HEK293T (cell line): ENCODE data around the gene NMT1.

ENCODE experiments used
- CTCF ChIA-PET: fragments of 350-600 bp; formaldehyde crosslinking; extraction: SDS; loops from one replicate; lab custom pipeline; 2021; ENCODE audit warnings: antibody characterized with exemption, inconsistent platforms; lab: Yijun Ruan, JAX
- POLR2A ChIA-PET: fragments of 350-600 bp; formaldehyde crosslinking; extraction: SDS; loops from one replicate; lab custom pipeline; 2020; ENCODE audit warnings: antibody characterized with exemption, inconsistent platforms; lab: Yijun Ruan, JAX
- DNase-seq: peaks from one replicate; pipeline ENCODE4 v3.0.0; 2012; ENCODE audit warnings: mixed read lengths; ENCODE audit errors: extremely low spot score
- ARNT ChIP-seq: fragments of 450-650 bp; IDR thresholded peaks from 2 replicates; pipeline ENCODE4 v1.6.1; 2017; ENCODE audit warnings: mild to moderate bottlenecking
- BHLHE40 ChIP-seq: fragments of 450-650 bp; IDR thresholded peaks from 2 replicates; pipeline ENCODE4 v1.6.1; 2016; ENCODE audit warnings: mild to moderate bottlenecking, moderate library complexity, borderline replicate concordance
- CTBP1 ChIP-seq: fragments of 450-650 bp; IDR thresholded peaks from 2 replicates; pipeline ENCODE4 v1.6.1; 2016; ENCODE audit warnings: borderline replicate concordance
- ELF4 ChIP-seq: fragments of 450-650 bp; IDR thresholded peaks from 2 replicates; pipeline ENCODE4 v1.6.1; 2017; ENCODE audit warnings: antibody characterized with exemption
- FOXA1 ChIP-seq: fragments of 450-650 bp; IDR thresholded peaks from 2 replicates; pipeline ENCODE4 v1.6.1; 2016; ENCODE audit warnings: mild to moderate bottlenecking
- FOXK2 ChIP-seq: fragments of 450-650 bp; IDR thresholded peaks from 2 replicates; pipeline ENCODE4 v1.6.1; 2016; ENCODE audit warnings: mild to moderate bottlenecking
- FOXM1 ChIP-seq: fragments of 450-650 bp; IDR thresholded peaks from 2 replicates; pipeline ENCODE4 v1.6.1; 2017; ENCODE audit warnings: mild to moderate bottlenecking, borderline replicate concordance
- HDGF ChIP-seq: fragments of 450-650 bp; IDR thresholded peaks from 2 replicates; pipeline ENCODE4 v1.6.1; 2017; ENCODE audit warnings: antibody characterized with exemption, borderline replicate concordance
- L3MBTL2 ChIP-seq: fragments of 450-650 bp; conservative IDR thresholded peaks from 2 replicates; pipeline ENCODE4 v1.6.1; 2016; ENCODE audit warnings: mild to moderate bottlenecking
- LEF1 ChIP-seq: fragments of 450-650 bp; IDR thresholded peaks from 2 replicates; pipeline ENCODE4 v1.6.1; 2017; ENCODE audit warnings: mild to moderate bottlenecking, borderline replicate concordance
- NFRKB ChIP-seq: fragments of 450-650 bp; IDR thresholded peaks from 2 replicates; pipeline ENCODE4 v1.6.1; 2016; ENCODE audit warnings: mild to moderate bottlenecking, moderate library complexity
- SP1 ChIP-seq: fragments of 450-650 bp; IDR thresholded peaks from 2 replicates; pipeline ENCODE4 v1.6.1; 2017
- SUZ12 ChIP-seq: fragments of 450-650 bp; IDR thresholded peaks from 2 replicates; pipeline ENCODE4 v1.6.1; 2016; ENCODE audit warnings: mild to moderate bottlenecking
- TARDBP ChIP-seq: fragments of 450-650 bp; IDR thresholded peaks from 2 replicates; pipeline ENCODE4 v1.6.1; 2016
- ZNF384 ChIP-seq: fragments of 450-650 bp; IDR thresholded peaks from 2 replicates; pipeline ENCODE4 v1.6.1; 2016
- TF ChIP-seq, protein P1 (sequence below): fragments of 450-650 bp; IDR thresholded peaks from 2 replicates; pipeline ENCODE4 v1.6.1; 2016

NMT1 gene

DNA sequence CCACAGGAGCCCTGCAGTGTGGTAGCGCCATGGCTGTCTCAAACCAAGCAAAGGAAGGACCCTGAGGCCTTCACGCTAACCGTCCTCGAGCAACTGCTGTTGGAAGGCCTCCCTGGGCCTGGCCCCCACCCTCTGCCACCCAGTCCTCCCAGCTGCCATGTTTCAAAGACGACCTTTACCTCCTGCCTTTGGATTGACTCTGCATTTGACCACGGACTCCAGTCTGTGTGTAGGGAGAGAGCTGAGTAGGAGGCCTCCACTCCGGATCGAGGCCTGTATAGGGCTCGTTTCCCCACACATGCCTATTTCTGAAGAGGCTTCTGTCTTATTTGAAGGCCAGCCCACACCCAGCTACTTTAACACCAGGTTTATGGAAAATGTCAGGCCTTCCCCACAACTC lies 46.9 kb downstream of the NMT1 start:
- ChIA-PET CTCF (interaction anchor here (0.9 to 2.6 kb wide), 5 partner anchors 9 to 197 kb away, joined by 3 to 14 read pairs (median 3); partner anchors contain the start of genes ACBD4 and PLCD3), POLR2A (interaction anchor here (0.7 to 1.0 kb wide), 2 partner anchors 10 to 27 kb away, joined by 3 to 4 read pairs; partner anchors contain the start of gene ACBD4)
- no peak for DNase-seq
- TF ChIP-seq ELF4 (no peak), CTBP1 (no peak), LEF1 (no peak), FOXA1 (no peak), HDGF (no peak), ZNF384 (no peak)

GRCh38 chr17:45108595-45109521 lies 47.7 kb downstream of the NMT1 start:
- POLR2A ChIA-PET, result interaction anchor here (0.6 to 1.3 kb wide), 4 partner anchors 9 to 77 kb away, joined by 3 to 4 read pairs (median 3); partner anchors contain the start of gene ACBD4
- no peak for TF ChIP-seq L3MBTL2
- TF ChIP-seq BHLHE40, result no peak
- TF ChIP-seq FOXK2, result no peak
- TF ChIP-seq SUZ12, result no peak
- no peak for TF ChIP-seq FOXM1
- no peak for TF ChIP-seq ZNF384
- TF ChIP-seq ELF4, result no peak
- no peak for TF ChIP-seq SP1
- no peak for TF ChIP-seq TARDBP
- TF ChIP-seq FOXA1, result no peak
- no peak for TF ChIP-seq CTBP1
- TF ChIP-seq ARNT, result no peak
- no peak for DNase-seq
- CTCF ChIA-PET, result interaction anchor here (1.1 to 2.6 kb wide), 5 partner anchors 10 to 198 kb away, joined by 3 to 14 read pairs (median 3); partner anchors contain the start of gene ACBD4

- CTCF ChIA-PET, result interaction anchor here (0.7 kb wide), 1 partner anchor 15 kb away, joined by 3 read pairs; no protein-coding TSS in a partner anchor
- POLR2A ChIA-PET, result no interaction called here
These were observed 49.8 kb downstream of the NMT1 start for GRCh38 chr17:45110676-45111611.

GRCh38 chr17:45111850-45112249 lies 50.7 kb downstream of the NMT1 start:
- POLR2A ChIA-PET, result interaction anchor here (1.0 kb wide), 1 partner anchor 51 kb away, joined by 4 read pairs; the partner anchor contains the start of gene NMT1
- TF ChIP-seq FOXK2, result no peak
- TF ChIP-seq SUZ12, result no peak
- no peak for TF ChIP-seq HDGF
- TF ChIP-seq CTBP1, result no peak
- TF ChIP-seq ZNF384, result no peak
- no peak for TF ChIP-seq TARDBP
- no peak for TF ChIP-seq LEF1
- no peak for TF ChIP-seq FOXA1
- no peak for TF ChIP-seq L3MBTL2
- no peak for TF ChIP-seq ARNT
- TF ChIP-seq ELF4, result no peak
- TF ChIP-seq NFRKB, result no peak
- TF ChIP-seq FOXM1, result no peak
- no peak for TF ChIP-seq SP1
- no peak for TF ChIP-seq BHLHE40
- TF ChIP-seq, protein P1, sequence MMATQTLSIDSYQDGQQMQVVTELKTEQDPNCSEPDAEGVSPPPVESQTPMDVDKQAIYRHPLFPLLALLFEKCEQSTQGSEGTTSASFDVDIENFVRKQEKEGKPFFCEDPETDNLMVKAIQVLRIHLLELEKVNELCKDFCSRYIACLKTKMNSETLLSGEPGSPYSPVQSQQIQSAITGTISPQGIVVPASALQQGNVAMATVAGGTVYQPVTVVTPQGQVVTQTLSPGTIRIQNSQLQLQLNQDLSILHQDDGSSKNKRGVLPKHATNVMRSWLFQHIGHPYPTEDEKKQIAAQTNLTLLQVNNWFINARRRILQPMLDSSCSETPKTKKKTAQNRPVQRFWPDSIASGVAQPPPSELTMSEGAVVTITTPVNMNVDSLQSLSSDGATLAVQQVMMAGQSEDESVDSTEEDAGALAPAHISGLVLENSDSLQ, result no peak
- no peak for DNase-seq
- CTCF ChIA-PET, result interaction anchor here (0.7 to 0.8 kb wide), 2 partner anchors 16 to 24 kb away, joined by 3 read pairs; partner anchors contain the start of gene ACBD4

More at GRCh38 chr17:45110676-45111611, 49.8 kb downstream of the NMT1 start:
- no peak for DNase-seq
- TF ChIP-seq FOXA1 (no peak), FOXM1 (no peak), ZNF384 (no peak), HDGF (no peak), CTBP1 (no peak), SP1 (no peak), BHLHE40 (no peak), L3MBTL2 (no peak), FOXK2 (no peak), ARNT (no peak), TARDBP (no peak), LEF1 (no peak)
- TF ChIP-seq, protein P1, result no peak

DNA sequence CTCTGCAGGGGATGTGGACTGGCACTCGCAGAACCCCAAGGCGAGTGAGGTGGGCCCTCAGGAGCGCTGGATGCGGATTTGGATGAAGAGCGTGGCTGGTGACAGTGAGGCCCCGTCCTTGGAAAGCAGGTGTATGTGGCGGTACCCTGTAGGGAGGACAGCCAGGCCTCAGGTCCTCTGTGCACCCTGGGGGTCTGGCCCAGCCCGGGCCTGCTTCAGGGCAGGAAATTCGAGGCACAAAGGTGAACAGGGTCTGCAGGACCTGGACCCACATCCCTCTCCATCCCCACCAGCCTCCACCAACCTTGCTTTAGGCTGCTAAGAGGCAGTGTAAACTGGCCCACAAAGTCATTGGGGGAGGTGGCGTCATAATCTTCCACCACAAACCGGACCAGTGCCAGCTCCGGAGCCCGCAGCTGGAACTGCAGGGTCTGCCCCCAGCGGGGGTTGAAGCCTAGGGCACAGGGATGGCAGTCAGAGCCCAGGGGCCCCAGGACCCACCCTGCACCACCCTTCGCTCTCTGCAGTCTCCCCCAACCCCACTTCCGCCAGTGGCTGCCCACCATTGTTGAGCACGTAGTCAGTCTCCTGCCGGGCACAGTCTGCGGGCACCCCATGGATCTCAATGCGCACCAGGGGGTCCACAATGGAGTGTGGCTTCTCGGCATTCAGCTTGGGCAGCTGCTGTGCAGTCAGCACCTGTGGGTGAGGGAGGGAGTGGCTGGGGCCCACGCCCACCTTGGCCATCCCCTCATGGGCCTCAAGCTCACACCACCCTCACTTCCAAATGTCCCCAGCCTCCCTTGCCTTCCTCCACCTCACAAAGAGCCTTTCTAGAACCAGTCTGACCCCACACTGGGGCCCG lies 51.7 kb downstream of the NMT1 start:
- CTCF ChIA-PET, result no interaction called here
- TF ChIP-seq NFRKB (no peak), ELF4 (no peak), LEF1 (no peak), CTBP1 (no peak), FOXK2 (no peak), SP1 (no peak), TARDBP (no peak), FOXA1 (no peak), ZNF384 (no peak), HDGF (no peak), FOXM1 (no peak), L3MBTL2 (no peak), BHLHE40 (no peak), ARNT (no peak)
- TF ChIP-seq, protein P1, result no peak
- no peak for DNase-seq
- POLR2A ChIA-PET, result interaction anchor here (1.0 kb wide), 1 partner anchor 52 kb away, joined by 4 read pairs; the partner anchor contains the start of gene NMT1
